Activated CD4-positive, alpha-beta T cell treated with anti-CD3 and anti-CD28 coated beads, Interleukin-2, amount 10 ng/mL, durations not matched to agents 24 days and 14 days (primary cell): Measurements from ENCODE around the gene CPEB3. TPM values are rescaled to one million over a fixed set of nuclear protein-coding genes. Genes with fewer than 3 reads are reported as not detected.
A peak's percentile ranks its signal among the peaks of the same experiment; 100 is the strongest.
"Not testable (repeated sequence)": the region's sequence is repeated elsewhere in the genome, so short reads cannot be mapped to it uniquely, and the experiment has no call there.

ENCODE experiments used
- DNase-seq: peaks from one replicate; pipeline ENCODE4 v3.0.0; 2022
- H3K27ac Mint-ChIP-seq: one replicate; pipeline ENCODE4 v1.8.0; 2022; ENCODE audit warnings: mild to moderate bottlenecking, mixed read lengths
- H3K27me3 Mint-ChIP-seq: one replicate; pipeline ENCODE4 v1.8.0; 2022; ENCODE audit warnings: mixed read lengths
- H3K36me3 Mint-ChIP-seq: one replicate; pipeline ENCODE4 v1.8.0; 2022; ENCODE audit warnings: low read depth, mild to moderate bottlenecking, mixed read lengths
- H3K4me1 Mint-ChIP-seq: one replicate; pipeline ENCODE4 v1.8.0; 2021; ENCODE audit warnings: mixed read lengths
- H3K4me3 Mint-ChIP-seq: one replicate; pipeline ENCODE4 v1.8.0; 2022; ENCODE audit warnings: mild to moderate bottlenecking, moderate library complexity, mixed read lengths
- H3K9me3 Mint-ChIP-seq: one replicate; pipeline ENCODE4 v1.8.0; 2021; ENCODE audit warnings: mixed read lengths
- intact Hi-C: fragments of 100-400 bp; cut with micrococcal nuclease; formaldehyde crosslinking; loops from one replicate; pipeline ENCODE4 v1.15.1; 2023
- total RNA-seq: library from RNA; stranded (reverse); gene quantifications from 2 replicates; pipeline ENCODE4 v1.2.3, GENCODE V29; 2022

CPEB3 gene
- total RNA-seq, 1 donor from 2014 or later, result 2.2 TPM

- H3K27me3 Mint-ChIP-seq, DNase-seq, H3K4me3 Mint-ChIP-seq, H3K4me1 Mint-ChIP-seq, H3K9me3 Mint-ChIP-seq, intact Hi-C loops, H3K27ac Mint-ChIP-seq: not testable (repeated sequence)
- H3K36me3 Mint-ChIP-seq, result peaks cover 55% of the 10 kb centered on the region
Observed at GRCh38 chr10:92025340-92025739, 265.5 kb downstream of the CPEB3 start.

GRCh38 chr10:92024700-92025099, 266.2 kb downstream of the CPEB3 start:
- Mint-ChIP-seq H3K4me3 (no peak overlapping the region), H3K36me3 (peaks cover 56% of the 10 kb centered on the region), H3K4me1 (no peaks in the 10 kb centered on the region), H3K27ac (no peak overlapping the region), H3K9me3 (no peaks in the 10 kb centered on the region), H3K27me3 (no peaks in the 10 kb centered on the region)
- intact Hi-C loops, result no loop called here
- DNase-seq, result no peak

- Mint-ChIP-seq H3K4me3 (no peak overlapping the region), H3K27me3 (no peaks in the 10 kb centered on the region), H3K9me3 (peaks cover 4% of the 10 kb centered on the region), H3K4me1 (peaks cover 12% of the 10 kb centered on the region), H3K36me3 (peaks cover 67% of the 10 kb centered on the region), H3K27ac (no peak overlapping the region)
- intact Hi-C loops, result loop anchor here (5.0 kb wide), 1 partner anchor 37 kb away; no protein-coding TSS in a partner anchor
- no peak for DNase-seq
Observed at GRCh38 chr10:92014620-92015019, 276.3 kb downstream of the CPEB3 start.

DNA sequence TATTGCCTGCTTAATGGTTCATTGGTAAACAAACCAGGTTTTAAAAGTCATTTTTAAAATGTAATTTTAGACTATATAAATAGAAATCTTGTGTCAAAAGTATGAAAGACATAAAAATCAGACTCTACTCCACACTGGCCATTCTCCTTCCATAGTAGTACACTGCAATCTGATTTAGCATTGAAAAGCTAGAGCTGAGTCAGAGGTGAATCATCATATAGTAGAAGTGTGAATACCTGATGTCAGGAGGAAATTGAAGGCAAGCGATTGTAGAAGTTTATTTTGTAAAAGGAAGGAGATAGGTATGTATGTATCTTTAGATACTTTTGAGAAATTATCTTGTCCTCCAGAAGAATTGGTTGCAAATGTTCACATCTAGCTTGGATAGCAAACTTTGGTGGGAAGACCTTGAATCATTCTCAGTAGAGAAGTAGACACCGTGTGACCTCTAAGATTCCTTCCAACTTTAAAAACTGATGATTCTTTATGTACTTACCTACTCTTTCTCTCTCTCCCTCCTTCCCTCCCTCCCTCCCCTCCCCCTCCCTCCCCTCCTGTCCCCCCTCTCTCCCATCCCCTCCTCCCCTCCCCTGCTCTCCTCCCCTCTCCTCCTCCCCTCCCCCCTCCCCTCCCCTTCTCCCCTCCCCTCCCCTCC, 279.2 kb downstream of the CPEB3 start:
- intact Hi-C loops, result loop anchor here (5.0 kb wide), 1 partner anchor 34 kb away; no protein-coding TSS in a partner anchor
- peaks cover 58% of the 10 kb centered on the region for H3K36me3 Mint-ChIP-seq
- peak overlapping the region; percentile 2 for H3K27ac Mint-ChIP-seq
- no peaks in the 10 kb centered on the region for H3K27me3 Mint-ChIP-seq
- no peak overlapping the region for H3K4me3 Mint-ChIP-seq
- no peak for DNase-seq
- H3K4me1 Mint-ChIP-seq, result peaks cover 15% of the 10 kb centered on the region
- H3K9me3 Mint-ChIP-seq, result peaks cover 4% of the 10 kb centered on the region

DNA sequence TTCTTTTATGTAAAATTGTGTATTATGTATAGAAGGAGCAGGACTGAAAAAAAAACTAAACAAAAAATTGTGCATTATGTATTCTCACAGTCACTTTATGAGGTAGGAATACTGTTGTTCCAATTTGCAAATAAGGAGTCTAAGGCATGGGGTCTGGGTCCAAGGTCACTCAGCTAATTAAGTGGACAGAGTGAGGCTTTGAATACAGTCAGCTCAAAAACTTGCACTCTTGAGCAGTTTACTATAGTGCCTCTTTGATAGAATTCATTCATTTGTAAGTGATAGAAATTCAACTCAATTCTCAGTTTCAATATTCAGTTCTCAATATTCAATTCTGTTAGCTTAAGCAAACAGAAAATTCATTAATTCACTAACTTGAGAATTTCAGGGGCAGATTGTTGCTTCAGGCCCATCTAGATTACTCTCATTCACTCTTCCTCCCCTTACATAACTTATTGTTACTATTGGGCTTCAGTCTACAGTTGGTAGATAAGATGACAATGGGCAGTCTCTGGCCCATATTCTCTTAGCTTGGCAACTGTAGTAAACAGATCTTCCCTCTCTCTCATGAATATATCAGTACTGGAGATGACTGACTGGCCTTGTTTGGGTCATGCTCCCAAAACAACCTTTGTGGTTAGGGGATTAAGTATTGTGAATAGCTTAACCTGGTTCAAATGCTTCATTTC, 280.7 kb downstream of the CPEB3 start:
- H3K36me3 Mint-ChIP-seq, result peaks cover 53% of the 10 kb centered on the region
- no peak for DNase-seq
- peak overlapping the region; percentile 10 for H3K27ac Mint-ChIP-seq
- no peaks in the 10 kb centered on the region for H3K27me3 Mint-ChIP-seq
- intact Hi-C loops, result loop anchor here (5.0 kb wide), 1 partner anchor 33 kb away; no protein-coding TSS in a partner anchor
- H3K4me1 Mint-ChIP-seq, result peaks cover 15% of the 10 kb centered on the region
- H3K9me3 Mint-ChIP-seq, result peaks cover 4% of the 10 kb centered on the region
- H3K4me3 Mint-ChIP-seq, result no peak overlapping the region

DNA sequence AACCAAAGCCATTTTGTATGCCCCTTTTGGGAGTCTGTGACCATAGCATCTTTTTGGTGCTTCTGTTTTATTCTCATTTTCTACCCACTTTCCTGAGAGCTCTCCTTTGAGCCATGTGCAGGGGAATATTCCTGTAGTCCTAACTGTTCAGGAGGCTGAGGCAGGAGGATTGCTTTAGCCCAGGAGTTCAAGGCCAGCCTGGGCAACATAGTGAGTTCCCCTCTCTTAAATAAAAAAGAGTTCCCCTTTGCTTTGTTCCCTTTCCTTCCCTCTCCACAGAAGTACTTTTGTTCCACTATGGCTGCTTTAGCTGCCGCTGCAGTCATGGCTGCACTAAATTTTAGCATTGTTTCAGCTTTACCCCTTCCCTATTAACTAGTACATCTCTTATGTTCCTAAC, 281.4 kb downstream of the CPEB3 start:
- peaks cover 54% of the 10 kb centered on the region for H3K36me3 Mint-ChIP-seq
- no peak overlapping the region for H3K4me3 Mint-ChIP-seq
- peaks cover 15% of the 10 kb centered on the region for H3K4me1 Mint-ChIP-seq
- no peak for DNase-seq
- H3K27ac Mint-ChIP-seq, result no peak overlapping the region
- intact Hi-C loops, result no loop called here
- H3K9me3 Mint-ChIP-seq, result peaks cover 4% of the 10 kb centered on the region
- H3K27me3 Mint-ChIP-seq, result no peaks in the 10 kb centered on the region

DNA sequence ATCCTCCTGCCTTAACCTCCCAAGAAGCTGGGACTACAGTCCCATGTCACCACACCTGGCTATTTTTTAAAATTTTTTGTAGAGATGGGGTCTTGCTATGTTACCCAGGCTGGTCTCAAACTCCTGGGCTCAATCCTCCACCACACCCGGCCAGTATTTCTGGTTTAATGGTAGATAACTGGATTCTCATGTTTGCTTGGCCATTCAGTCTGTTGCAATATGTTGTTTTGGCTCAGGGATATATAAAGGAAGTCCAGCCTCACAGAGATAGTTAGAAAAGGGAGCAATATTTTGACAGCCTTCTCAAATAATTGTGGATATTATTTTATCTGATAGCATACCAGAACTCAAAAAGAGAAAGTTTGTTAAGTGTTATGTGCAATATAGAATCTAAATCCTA, 284.9 kb downstream of the CPEB3 start:
- H3K4me3 Mint-ChIP-seq, result no peak overlapping the region
- intact Hi-C loops, result no loop called here
- DNase-seq, result no peak
- peaks cover 9% of the 10 kb centered on the region for H3K4me1 Mint-ChIP-seq
- peaks cover 4% of the 10 kb centered on the region for H3K9me3 Mint-ChIP-seq
- no peak overlapping the region for H3K27ac Mint-ChIP-seq
- H3K36me3 Mint-ChIP-seq, result peaks cover 54% of the 10 kb centered on the region
- H3K27me3 Mint-ChIP-seq, result no peaks in the 10 kb centered on the region

DNA sequence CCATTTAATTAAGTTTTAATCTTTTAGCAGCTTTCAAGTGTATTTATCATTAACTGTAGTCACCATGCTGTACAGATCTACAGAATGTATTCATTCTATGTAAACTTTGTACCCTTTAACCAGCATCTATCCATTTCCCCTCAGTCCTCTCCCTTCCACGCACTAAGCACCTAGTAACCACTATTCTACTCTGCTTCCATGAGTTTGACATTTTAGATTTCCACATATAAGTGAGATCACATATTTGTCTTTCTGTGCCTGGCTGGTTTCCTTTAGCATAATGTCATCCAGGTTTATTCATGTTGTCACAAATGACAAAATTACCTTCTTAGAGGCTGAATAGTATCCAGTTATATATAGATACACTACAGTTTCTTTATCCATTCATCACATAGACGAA, 287.6 kb downstream of the CPEB3 start:
- H3K27me3 Mint-ChIP-seq, result no peaks in the 10 kb centered on the region
- no peak overlapping the region for H3K4me3 Mint-ChIP-seq
- no peaks in the 10 kb centered on the region for H3K9me3 Mint-ChIP-seq
- no peak for DNase-seq
- H3K27ac Mint-ChIP-seq, result no peak overlapping the region
- no peaks in the 10 kb centered on the region for H3K4me1 Mint-ChIP-seq
- intact Hi-C loops, result no loop called here
- H3K36me3 Mint-ChIP-seq, result peaks cover 59% of the 10 kb centered on the region

- intact Hi-C loops, result no loop called here
- no peaks in the 10 kb centered on the region for H3K4me1 Mint-ChIP-seq
- DNase-seq, result no peak
- H3K27me3 Mint-ChIP-seq, result no peaks in the 10 kb centered on the region
- no peak overlapping the region for H3K27ac Mint-ChIP-seq
- no peak overlapping the region for H3K4me3 Mint-ChIP-seq
- H3K9me3 Mint-ChIP-seq, result no peaks in the 10 kb centered on the region
- H3K36me3 Mint-ChIP-seq, result peaks cover 66% of the 10 kb centered on the region
Observed at GRCh38 chr10:92001995-92002394, 288.9 kb downstream of the CPEB3 start.

- no peaks in the 10 kb centered on the region for H3K9me3 Mint-ChIP-seq
- H3K27ac Mint-ChIP-seq, result no peak overlapping the region
- H3K4me3 Mint-ChIP-seq, result no peak overlapping the region
- no peaks in the 10 kb centered on the region for H3K27me3 Mint-ChIP-seq
- DNase-seq, result no peak
- peaks cover 65% of the 10 kb centered on the region for H3K36me3 Mint-ChIP-seq
- H3K4me1 Mint-ChIP-seq, result no peaks in the 10 kb centered on the region
- intact Hi-C loops, result no loop called here
Observed at GRCh38 chr10:92001581-92001980, 289.3 kb downstream of the CPEB3 start.

Other genes starting within 250 kb of the CPEB3 start
- gene MARCHF5, start 89 bp upstream of the CPEB3 start, total RNA-seq, result 22.0 and 24.7 TPM in 2 replicates